HepG2 (cell line): Measurements from ENCODE around the gene GRID1. TPM values are rescaled to one million over a fixed set of nuclear protein-coding genes. Genes with fewer than 3 reads are reported as not detected.

Source experiments
- ATAC-seq: fragments of 200-7000 bp; cut with Tn5 transposase; 3 replicates; pipeline ENCODE4 v1.9.1; 2020; ENCODE audit warnings: mild to moderate bottlenecking, moderate library complexity
- BruUV-seq: library from RNA; stranded (reverse); fragments of 400-500 nt; replicated peaks from 2 replicates; lab custom pipeline; 2021; lab: Mats Ljungman, UMichigan
- CTCF ChIA-PET: fragments of 300-600 bp; formaldehyde crosslinking; extraction: SDS; loops from one replicate; lab custom pipeline; 2021; ENCODE audit warnings: low total read pairs, inconsistent platforms, low intra/inter-chr PET ratio; lab: Yijun Ruan, JAX
- POLR2A ChIA-PET: fragments of 350-600 bp; sonication (Branson Sonifier 250); formaldehyde crosslinking; loops from one replicate; lab custom pipeline; 2020; ENCODE audit warnings: antibody characterized with exemption, inconsistent platforms; lab: Yijun Ruan, JAX
- DNase-seq: peaks from one replicate; pipeline ENCODE4 v3.0.0-alpha.2; 2015; ENCODE audit warnings: low spot score
- FAIRE-seq: peaks from 3 replicates; lab custom pipeline; 2011; peaks lifted over from hg19 to GRCh38; lab: Jason Lieb, UNC
- H2AFZ ChIP-seq: one replicate; pipeline ENCODE4 v1.6.1; 2011; ENCODE audit warnings: low read length, inconsistent platforms
- H3K27ac ChIP-seq: fragments of 300-600 bp; 3 replicates; pipeline ENCODE4 v1.8.0; 2011; ENCODE audit warnings: mixed run types, mild to moderate bottlenecking, mixed read lengths, low read length, inconsistent platforms; ENCODE audit not compliant: insufficient read depth; ENCODE audit errors: extremely low read length
- H3K27me3 ChIP-seq, 2 experiments: fragments of 200-600 bp in 1 of 2; 2 replicates in 1 of 2; 3 replicates in 1 of 2; pipeline versions ENCODE4 v1.6.0 to v1.8.0; 2011; ENCODE audit warnings: low read length in 2 of 2, mild to moderate bottlenecking in 2 of 2, moderate library complexity in 2 of 2, inconsistent platforms in 1 of 2; ENCODE audit not compliant: insufficient read depth in 2 of 2, control insufficient read depth in 1 of 2
- H3K36me3 ChIP-seq, 2 experiments: fragments of 200-600 bp in 1 of 2; replicated peaks in 1 of 2; 2 replicates in 1 of 2; 3 replicates in 1 of 2; pipeline versions ENCODE4 v1.5.1 to v1.8.0; 2011; ENCODE audit warnings: low read length in 2 of 2, inconsistent platforms in 1 of 2; ENCODE audit not compliant: insufficient read depth in 2 of 2, control insufficient read depth in 1 of 2
- H3K4me1 ChIP-seq: 2 replicates; pipeline ENCODE4 v1.5.1; 2012; ENCODE audit warnings: low read length, inconsistent platforms; ENCODE audit not compliant: insufficient read depth
- H3K4me2 ChIP-seq: 2 replicates; pipeline ENCODE4 v1.6.0; 2011; ENCODE audit warnings: low read depth, low read length, inconsistent platforms
- H3K4me3 ChIP-seq, 3 experiments: fragments of 200-600 bp in 1 of 3; sonication (generic), shearing (Covaris generic) in 1 of 3; replicated peaks in 1 of 3; 2 replicates each; pipeline ENCODE4 v1.5.1; 2011 to 2016; ENCODE audit warnings: low read length in 3 of 3, inconsistent platforms in 2 of 3, low read depth in 2 of 3, mild to moderate bottlenecking in 2 of 3, control low read depth in 1 of 3, mixed read lengths in 1 of 3; ENCODE audit not compliant: insufficient read depth in 1 of 3
- H3K79me2 ChIP-seq: one replicate; pipeline ENCODE4 v1.6.1; 2011; ENCODE audit warnings: low read length, inconsistent platforms; ENCODE audit not compliant: insufficient read depth
- H3K9ac ChIP-seq: 2 replicates; pipeline ENCODE4 v1.6.0; 2011; ENCODE audit warnings: mild to moderate bottlenecking, low read depth, low read length, inconsistent platforms; ENCODE audit not compliant: insufficient read depth
- H3K9me3 ChIP-seq: 2 replicates; pipeline ENCODE4 v1.5.1; 2012; ENCODE audit warnings: mild to moderate bottlenecking, low read length
- H4K20me1 ChIP-seq: 2 replicates; pipeline ENCODE4 v1.6.0; 2011; ENCODE audit warnings: inconsistent platforms, mild to moderate bottlenecking, low read length, moderate library complexity; ENCODE audit not compliant: insufficient read depth
- CHD4 ChIP-seq: fragments of 200-600 bp; sonication (generic); IDR thresholded peaks from 2 replicates; pipeline ENCODE4 v1.7.0; 2017; ENCODE audit warnings: mild to moderate bottlenecking, low read length, borderline replicate concordance
- ESRRA ChIP-seq: sonication (generic); formaldehyde crosslinking; IDR thresholded peaks from 2 replicates; pipeline ENCODE4 v1.5.1; 2020; ENCODE audit warnings: mild to moderate bottlenecking, low read depth, missing genetic modification reagents
- IRF2 ChIP-seq: IDR thresholded peaks from 2 replicates; pipeline ENCODE4 v1.6.1; 2018; ENCODE audit warnings: missing genetic modification reagents, missing compliant biosample characterization
- NCOA5 ChIP-seq: sonication (generic); formaldehyde crosslinking; IDR thresholded peaks from 2 replicates; pipeline ENCODE4 v1.4.0; 2020; ENCODE audit warnings: missing genetic modification reagents
- NPAS2 ChIP-seq: sonication (generic); formaldehyde crosslinking; IDR thresholded peaks from 2 replicates; pipeline ENCODE4 v1.8.0; 2022; ENCODE audit warnings: mild to moderate bottlenecking, missing genetic modification reagents, borderline replicate concordance
- RBFOX2 ChIP-seq: fragments of 200-400 bp; formaldehyde crosslinking; IDR thresholded peaks from 2 replicates; pipeline ENCODE4 v1.6.1; 2017; ENCODE audit warnings: low read depth, mild to moderate bottlenecking, low read length
- TEAD2 ChIP-seq: sonication (generic); formaldehyde crosslinking; IDR thresholded peaks from 2 replicates; pipeline ENCODE4 v1.9.0; 2021; ENCODE audit warnings: missing genetic modification reagents
- ZNF510 ChIP-seq: sonication (generic); formaldehyde crosslinking; IDR thresholded peaks from 2 replicates; pipeline ENCODE4 v1.4.0; 2020; ENCODE audit warnings: low read depth, mild to moderate bottlenecking, missing genetic modification reagents
- WGBS: methylation state at CpG from one replicate; pipeline ENCODE4 v1.1.6; 2017; ENCODE audit warnings: low lambda C conversion rate; 5-methylcytosine and 5-hydroxymethylcytosine counted together
- in situ Hi-C: cut with HindIII; loops from 2 replicates; pipeline ENCODE4 v1.10.0; 2017; ENCODE audit warnings: low pct_unique_long_range_greater_than_20kb; ENCODE audit not compliant: extremely low pct_ligation_motif_present
- intact Hi-C: fragments of 100-400 bp; cut with micrococcal nuclease; formaldehyde crosslinking; loops from one replicate; pipeline ENCODE4 v1.10.0; 2022; ENCODE audit not compliant: unreplicated experiment
- polyA plus RNA-seq, 8 experiments: library from polyadenylated mRNA; depleted of rRNA in 3 of 8; stranded (reverse) in 7 of 8; unstranded in 1 of 8; fragments of >200 nt; fragmentation: Illumina TruSeq in 4 of 8; extraction: Trizol in 4 of 8; gene quantifications; 2 replicates each; pipeline versions ENCODE4 v1.2.1 to v1.2.3, GENCODE V29; 2011 to 2016; ENCODE audit warnings: low read depth in 4 of 8, missing spikeins in 1 of 8, mixed read lengths in 1 of 8; ENCODE audit not compliant: insufficient read depth in 1 of 8
- total RNA-seq, 5 experiments: library from RNA; depleted of rRNA; stranded (reverse); fragments of >200 nt; fragmentation: Illumina TruSeq; extraction: Trizol; gene quantifications; 2 replicates each; pipeline ENCODE4 v1.2.3, GENCODE V29; 2016; ENCODE audit warnings: low read depth in 1 of 5
- TF ChIP-seq, protein P1 (sequence below): sonication (generic); formaldehyde crosslinking; IDR thresholded peaks from 2 replicates; pipeline ENCODE4 v1.4.0; 2020; ENCODE audit warnings: missing genetic modification reagents
- TF ChIP-seq, protein P2 (sequence below): IDR thresholded peaks from 2 replicates; pipeline ENCODE4 v1.6.1; 2018; ENCODE audit warnings: missing genetic modification reagents
- TF ChIP-seq, protein P3 (sequence below): sonication (generic); formaldehyde crosslinking; IDR thresholded peaks from 2 replicates; pipeline ENCODE4 v1.8.1; 2023; ENCODE audit warnings: mild to moderate bottlenecking, missing genetic modification reagents, borderline replicate concordance
- TF ChIP-seq, protein P4 (sequence below): sonication (generic); formaldehyde crosslinking; IDR thresholded peaks from 2 replicates; pipeline ENCODE4 v1.9.0; 2021; ENCODE audit warnings: missing genetic modification reagents, mild to moderate bottlenecking, borderline replicate concordance
- TF ChIP-seq, protein P5 (sequence below): sonication (generic); formaldehyde crosslinking; IDR thresholded peaks from 2 replicates; pipeline ENCODE4 v1.4.0; 2020; ENCODE audit warnings: mild to moderate bottlenecking, missing genetic modification reagents

Gene GRID1
- total and polyA plus RNA-seq, 2 of the 13 experiments (the other 11 are each of a cell fraction or from before 2014, with no cell fraction given), result 0.05 TPM; not detected in 1

DNA sequence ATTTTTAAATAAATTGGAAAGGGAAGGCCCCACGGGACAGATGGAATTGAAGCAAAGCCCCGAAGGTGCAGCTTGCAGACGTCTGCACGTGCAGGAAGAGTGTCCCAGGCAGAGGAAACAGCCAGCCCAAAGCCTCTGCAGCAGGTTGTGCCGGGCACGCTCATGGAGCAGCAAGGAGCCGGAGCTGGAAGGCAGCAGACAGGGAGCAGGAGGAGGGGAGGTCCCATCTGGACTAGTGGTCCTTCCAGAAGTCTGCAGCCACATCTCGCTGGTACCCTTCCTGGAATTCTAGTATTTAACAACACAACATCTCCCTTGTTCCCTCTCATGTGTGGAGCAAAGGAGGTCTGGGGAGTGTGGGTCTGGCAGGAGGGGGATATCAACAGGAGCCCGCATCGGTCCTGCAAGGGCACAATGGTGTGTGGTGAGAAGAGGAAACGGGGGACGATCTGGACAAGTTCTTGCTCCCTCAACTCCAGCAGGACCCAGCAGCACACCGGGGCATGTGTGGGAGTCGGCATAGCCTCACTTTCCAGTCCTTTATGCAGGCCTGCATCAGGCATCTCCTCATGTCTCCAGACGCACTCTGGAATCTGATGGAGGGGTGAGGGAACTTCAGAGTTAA, 169.3 kb downstream of the GRID1 start:
- no peak overlapping the region for H3K4me3 ChIP-seq
- intact Hi-C loops (no loop called here), in situ Hi-C loops (no loop called here)
- POLR2A ChIA-PET, result no interaction called here
- H3K27me3 ChIP-seq, result peaks cover 3 to 34% of the 10 kb centered on the region in 2 experiments; a peak in 3 of 5 replicates
- CTCF ChIA-PET, result no interaction called here
- no peak overlapping the region for H2AFZ ChIP-seq
- no peaks in the 10 kb centered on the region for H3K4me1 ChIP-seq
- BruUV-seq, result no TSS peak
- no peak overlapping the region for H3K4me2 ChIP-seq
- no peak overlapping the region for H3K9ac ChIP-seq
- no peaks in the 10 kb centered on the region for H3K9me3 ChIP-seq
- TF ChIP-seq, protein P1, sequence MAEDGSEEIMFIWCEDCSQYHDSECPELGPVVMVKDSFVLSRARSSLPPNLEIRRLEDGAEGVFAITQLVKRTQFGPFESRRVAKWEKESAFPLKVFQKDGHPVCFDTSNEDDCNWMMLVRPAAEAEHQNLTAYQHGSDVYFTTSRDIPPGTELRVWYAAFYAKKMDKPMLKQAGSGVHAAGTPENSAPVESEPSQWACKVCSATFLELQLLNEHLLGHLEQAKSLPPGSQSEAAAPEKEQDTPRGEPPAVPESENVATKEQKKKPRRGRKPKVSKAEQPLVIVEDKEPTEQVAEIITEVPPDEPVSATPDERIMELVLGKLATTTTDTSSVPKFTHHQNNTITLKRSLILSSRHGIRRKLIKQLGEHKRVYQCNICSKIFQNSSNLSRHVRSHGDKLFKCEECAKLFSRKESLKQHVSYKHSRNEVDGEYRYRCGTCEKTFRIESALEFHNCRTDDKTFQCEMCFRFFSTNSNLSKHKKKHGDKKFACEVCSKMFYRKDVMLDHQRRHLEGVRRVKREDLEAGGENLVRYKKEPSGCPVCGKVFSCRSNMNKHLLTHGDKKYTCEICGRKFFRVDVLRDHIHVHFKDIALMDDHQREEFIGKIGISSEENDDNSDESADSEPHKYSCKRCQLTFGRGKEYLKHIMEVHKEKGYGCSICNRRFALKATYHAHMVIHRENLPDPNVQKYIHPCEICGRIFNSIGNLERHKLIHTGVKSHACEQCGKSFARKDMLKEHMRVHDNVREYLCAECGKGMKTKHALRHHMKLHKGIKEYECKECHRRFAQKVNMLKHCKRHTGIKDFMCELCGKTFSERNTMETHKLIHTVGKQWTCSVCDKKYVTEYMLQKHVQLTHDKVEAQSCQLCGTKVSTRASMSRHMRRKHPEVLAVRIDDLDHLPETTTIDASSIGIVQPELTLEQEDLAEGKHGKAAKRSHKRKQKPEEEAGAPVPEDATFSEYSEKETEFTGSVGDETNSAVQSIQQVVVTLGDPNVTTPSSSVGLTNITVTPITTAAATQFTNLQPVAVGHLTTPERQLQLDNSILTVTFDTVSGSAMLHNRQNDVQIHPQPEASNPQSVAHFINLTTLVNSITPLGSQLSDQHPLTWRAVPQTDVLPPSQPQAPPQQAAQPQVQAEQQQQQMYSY (CRISPR knock-in tag), result no peak
- TF ChIP-seq, protein P2, sequence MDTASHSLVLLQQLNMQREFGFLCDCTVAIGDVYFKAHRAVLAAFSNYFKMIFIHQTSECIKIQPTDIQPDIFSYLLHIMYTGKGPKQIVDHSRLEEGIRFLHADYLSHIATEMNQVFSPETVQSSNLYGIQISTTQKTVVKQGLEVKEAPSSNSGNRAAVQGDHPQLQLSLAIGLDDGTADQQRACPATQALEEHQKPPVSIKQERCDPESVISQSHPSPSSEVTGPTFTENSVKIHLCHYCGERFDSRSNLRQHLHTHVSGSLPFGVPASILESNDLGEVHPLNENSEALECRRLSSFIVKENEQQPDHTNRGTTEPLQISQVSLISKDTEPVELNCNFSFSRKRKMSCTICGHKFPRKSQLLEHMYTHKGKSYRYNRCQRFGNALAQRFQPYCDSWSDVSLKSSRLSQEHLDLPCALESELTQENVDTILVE (CRISPR knock-in tag), result no peak
- TF ChIP-seq ZNF510 (CRISPR knock-in tag) (no peak), TEAD2 (CRISPR knock-in tag) (no peak), IRF2 (no peak), NCOA5 (CRISPR knock-in tag) (no peak), CHD4 (no peak), RBFOX2 (no peak), ESRRA (CRISPR knock-in tag) (no peak), NPAS2 (CRISPR knock-in tag) (no peak)
- TF ChIP-seq, protein P3, sequence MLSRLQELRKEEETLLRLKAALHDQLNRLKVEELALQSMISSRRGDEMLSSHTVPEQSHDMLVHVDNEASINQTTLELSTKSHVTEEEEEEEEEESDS, result no peak
- TF ChIP-seq, protein P4, sequence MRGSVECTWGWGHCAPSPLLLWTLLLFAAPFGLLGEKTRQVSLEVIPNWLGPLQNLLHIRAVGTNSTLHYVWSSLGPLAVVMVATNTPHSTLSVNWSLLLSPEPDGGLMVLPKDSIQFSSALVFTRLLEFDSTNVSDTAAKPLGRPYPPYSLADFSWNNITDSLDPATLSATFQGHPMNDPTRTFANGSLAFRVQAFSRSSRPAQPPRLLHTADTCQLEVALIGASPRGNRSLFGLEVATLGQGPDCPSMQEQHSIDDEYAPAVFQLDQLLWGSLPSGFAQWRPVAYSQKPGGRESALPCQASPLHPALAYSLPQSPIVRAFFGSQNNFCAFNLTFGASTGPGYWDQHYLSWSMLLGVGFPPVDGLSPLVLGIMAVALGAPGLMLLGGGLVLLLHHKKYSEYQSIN (CRISPR knock-in tag), result no peak
- TF ChIP-seq, protein P5, sequence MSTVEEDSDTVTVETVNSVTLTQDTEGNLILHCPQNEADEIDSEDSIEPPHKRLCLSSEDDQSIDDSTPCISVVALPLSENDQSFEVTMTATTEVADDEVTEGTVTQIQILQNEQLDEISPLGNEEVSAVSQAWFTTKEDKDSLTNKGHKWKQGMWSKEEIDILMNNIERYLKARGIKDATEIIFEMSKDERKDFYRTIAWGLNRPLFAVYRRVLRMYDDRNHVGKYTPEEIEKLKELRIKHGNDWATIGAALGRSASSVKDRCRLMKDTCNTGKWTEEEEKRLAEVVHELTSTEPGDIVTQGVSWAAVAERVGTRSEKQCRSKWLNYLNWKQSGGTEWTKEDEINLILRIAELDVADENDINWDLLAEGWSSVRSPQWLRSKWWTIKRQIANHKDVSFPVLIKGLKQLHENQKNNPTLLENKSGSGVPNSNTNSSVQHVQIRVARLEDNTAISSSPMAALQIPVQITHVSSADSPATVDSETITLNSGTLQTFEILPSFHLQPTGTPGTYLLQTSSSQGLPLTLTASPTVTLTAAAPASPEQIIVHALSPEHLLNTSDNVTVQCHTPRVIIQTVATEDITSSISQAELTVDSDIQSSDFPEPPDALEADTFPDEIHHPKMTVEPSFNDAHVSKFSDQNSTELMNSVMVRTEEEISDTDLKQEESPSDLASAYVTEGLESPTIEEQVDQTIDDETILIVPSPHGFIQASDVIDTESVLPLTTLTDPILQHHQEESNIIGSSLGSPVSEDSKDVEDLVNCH (CRISPR knock-in tag), result no peak
- no peaks in the 10 kb centered on the region for H3K36me3 ChIP-seq
- ATAC-seq (no peak), DNase-seq (no peak), FAIRE-seq (no peak)
- no peak overlapping the region for H3K27ac ChIP-seq
- WGBS, result 3% methylated on average over 14 of the region's 15 CpGs
- H3K79me2 ChIP-seq, result no peaks in the 10 kb centered on the region
- no peaks in the 10 kb centered on the region for H4K20me1 ChIP-seq
